ENCODE measurements around the gene TCF20.

TCF20 gene

DNA sequence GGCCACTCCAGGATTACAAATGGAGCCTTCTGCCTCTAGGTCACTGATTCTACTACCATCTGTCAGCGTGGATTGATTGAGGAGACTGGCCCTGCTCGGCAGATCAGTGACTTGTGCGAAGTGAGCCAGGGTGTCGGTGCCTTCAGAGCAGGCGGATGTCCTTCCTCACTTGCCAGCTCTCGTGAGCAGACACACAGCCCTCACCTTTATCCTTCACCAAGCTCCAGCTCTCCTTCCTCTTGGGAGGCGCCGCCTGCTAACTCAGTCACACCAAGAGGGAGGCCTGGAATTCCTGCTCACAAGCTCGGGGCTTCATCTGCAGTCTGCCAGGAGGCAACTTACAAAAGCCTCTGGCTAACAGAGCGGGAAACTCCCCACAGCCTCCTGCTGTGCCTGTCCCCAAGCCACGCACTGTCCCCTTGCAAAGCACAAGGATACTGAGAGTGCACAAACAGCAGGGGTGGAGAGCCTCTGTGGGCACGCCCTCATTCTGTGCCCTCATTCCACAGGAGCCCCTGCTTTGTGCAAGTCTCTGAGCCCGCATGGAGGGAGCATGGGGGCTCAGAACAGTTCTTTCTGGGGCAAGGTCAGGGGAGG lies 3.5 kb upstream of the TCF20 start:
- Histone ChIP-seq H3K27ac (no peak overlapping the region), H3K36me3 (ENCODE audit: control insufficient read depth, insufficient read depth, low read length) (no peaks in the 10 kb centered on the region), H3K4me1 (no peaks in the 10 kb centered on the region), H3K4me2 (ENCODE audit: low read length) (no peak overlapping the region), H3K27me3 (ENCODE audit: control insufficient read depth, insufficient read depth, low read length) (no peaks in the 10 kb centered on the region), H3K4me3 (ENCODE audit: low read depth, low read length) (no peak overlapping the region), H3K9me3 (ENCODE audit: control insufficient read depth, low read length) (no peaks in the 10 kb centered on the region), H3K9ac (no peak overlapping the region), H2AFZ (no peak overlapping the region), H3K79me2 (no peaks in the 10 kb centered on the region)
- TF ChIP-seq, protein P1, sequence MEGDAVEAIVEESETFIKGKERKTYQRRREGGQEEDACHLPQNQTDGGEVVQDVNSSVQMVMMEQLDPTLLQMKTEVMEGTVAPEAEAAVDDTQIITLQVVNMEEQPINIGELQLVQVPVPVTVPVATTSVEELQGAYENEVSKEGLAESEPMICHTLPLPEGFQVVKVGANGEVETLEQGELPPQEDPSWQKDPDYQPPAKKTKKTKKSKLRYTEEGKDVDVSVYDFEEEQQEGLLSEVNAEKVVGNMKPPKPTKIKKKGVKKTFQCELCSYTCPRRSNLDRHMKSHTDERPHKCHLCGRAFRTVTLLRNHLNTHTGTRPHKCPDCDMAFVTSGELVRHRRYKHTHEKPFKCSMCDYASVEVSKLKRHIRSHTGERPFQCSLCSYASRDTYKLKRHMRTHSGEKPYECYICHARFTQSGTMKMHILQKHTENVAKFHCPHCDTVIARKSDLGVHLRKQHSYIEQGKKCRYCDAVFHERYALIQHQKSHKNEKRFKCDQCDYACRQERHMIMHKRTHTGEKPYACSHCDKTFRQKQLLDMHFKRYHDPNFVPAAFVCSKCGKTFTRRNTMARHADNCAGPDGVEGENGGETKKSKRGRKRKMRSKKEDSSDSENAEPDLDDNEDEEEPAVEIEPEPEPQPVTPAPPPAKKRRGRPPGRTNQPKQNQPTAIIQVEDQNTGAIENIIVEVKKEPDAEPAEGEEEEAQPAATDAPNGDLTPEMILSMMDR (IDR thresholded peaks at IDR 0.05) = no peak

DNA sequence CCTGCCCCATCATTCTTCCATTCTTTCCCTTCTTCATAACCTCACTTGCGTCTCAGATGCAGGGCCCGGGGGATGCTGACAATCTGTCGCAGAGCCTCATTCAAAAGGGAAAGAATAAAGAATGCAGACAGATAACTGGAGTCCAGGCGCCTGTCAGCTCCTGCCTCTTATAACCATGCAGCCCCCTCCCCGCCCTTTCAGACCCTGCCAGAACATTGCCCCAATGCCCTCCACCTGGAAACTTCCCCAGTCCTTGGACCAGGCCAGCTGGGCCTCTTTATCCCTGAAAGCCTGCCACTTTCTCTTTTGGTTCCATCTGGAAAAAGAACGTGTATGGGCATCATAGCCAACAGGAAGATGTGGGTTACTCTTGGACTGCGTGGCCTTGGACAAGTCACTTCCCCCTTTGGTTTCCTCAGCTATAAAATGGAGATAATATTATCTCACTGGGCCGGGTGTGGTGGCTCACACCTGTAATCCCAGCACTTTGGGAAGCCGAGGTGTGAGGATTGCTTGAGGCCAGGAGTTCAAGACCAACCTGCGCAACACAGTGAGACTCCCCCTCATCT lies 2.1 kb upstream of the TCF20 start:
- Histone ChIP-seq H3K4me1 (no peaks in the 10 kb centered on the region), H3K27ac (no peak overlapping the region), H3K79me2 (peaks cover 3% of the 10 kb centered on the region), H3K9ac (no peak overlapping the region), H3K4me2 (ENCODE audit: low read length) (no peak overlapping the region), H3K27me3 (ENCODE audit: control insufficient read depth, insufficient read depth, low read length) (no peaks in the 10 kb centered on the region), H2AFZ (no peak overlapping the region), H3K4me3 (ENCODE audit: low read depth, low read length) (no peak overlapping the region), H3K36me3 (ENCODE audit: control insufficient read depth, insufficient read depth, low read length) (no peaks in the 10 kb centered on the region), H3K9me3 (ENCODE audit: control insufficient read depth, low read length) (no peaks in the 10 kb centered on the region)
- TF ChIP-seq, protein P1 (IDR thresholded peaks at IDR 0.05) = no peak

DNA sequence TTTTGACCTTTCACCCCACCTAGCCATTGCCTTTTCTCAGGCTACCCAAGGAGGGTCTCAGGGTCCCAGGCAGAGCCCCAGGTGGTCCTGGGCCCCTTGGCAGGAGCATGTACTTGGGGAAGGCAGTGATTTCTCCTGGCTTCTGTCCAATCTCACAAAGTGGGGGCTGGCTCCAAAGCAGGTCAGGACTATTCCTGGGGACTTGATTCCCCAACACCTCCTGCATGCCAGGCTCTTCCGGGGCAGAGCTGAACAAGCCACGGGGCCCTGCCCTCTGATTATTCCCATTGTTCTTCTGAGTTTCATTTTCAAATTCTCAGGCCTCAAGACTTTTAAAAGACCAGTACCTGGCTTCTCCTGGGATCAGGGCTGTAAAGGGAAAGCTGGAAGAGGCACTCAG lies 1.5 kb upstream of the TCF20 start:
- Histone ChIP-seq H3K79me2 (peaks cover 9% of the 10 kb centered on the region), H2AFZ (no peak overlapping the region), H3K4me2 (ENCODE audit: low read length) (no peak overlapping the region), H3K27ac (no peak overlapping the region), H3K36me3 (ENCODE audit: control insufficient read depth, insufficient read depth, low read length) (no peaks in the 10 kb centered on the region), H3K4me3 (ENCODE audit: low read depth, low read length) (no peak overlapping the region), H3K4me1 (no peaks in the 10 kb centered on the region), H3K9ac (no peak overlapping the region), H3K27me3 (ENCODE audit: control insufficient read depth, insufficient read depth, low read length) (no peaks in the 10 kb centered on the region), H3K9me3 (ENCODE audit: control insufficient read depth, low read length) (no peaks in the 10 kb centered on the region)
- TF ChIP-seq, protein P1 (IDR thresholded peaks at IDR 0.05) = no peak

GRCh38 chr22:42271191-42271813 lies 849 bp upstream of the TCF20 start:
- Histone ChIP-seq H3K4me2 (ENCODE audit: low read length) (peak overlapping the region; percentile 71), H3K27me3 (ENCODE audit: control insufficient read depth, insufficient read depth, low read length) (no peaks in the 10 kb centered on the region), H3K27ac (no peak overlapping the region), H3K9ac (no peak overlapping the region), H3K9me3 (ENCODE audit: control insufficient read depth, low read length) (no peaks in the 10 kb centered on the region), H3K4me1 (no peaks in the 10 kb centered on the region), H3K4me3 (ENCODE audit: low read depth, low read length) (peak overlapping the region; percentile 37), H3K79me2 (peaks cover 10% of the 10 kb centered on the region), H3K36me3 (ENCODE audit: control insufficient read depth, insufficient read depth, low read length) (no peaks in the 10 kb centered on the region), H2AFZ (peak overlapping the region; percentile 80)
- TF ChIP-seq, protein P1 (IDR thresholded peaks at IDR 0.05) = no peak

DNA sequence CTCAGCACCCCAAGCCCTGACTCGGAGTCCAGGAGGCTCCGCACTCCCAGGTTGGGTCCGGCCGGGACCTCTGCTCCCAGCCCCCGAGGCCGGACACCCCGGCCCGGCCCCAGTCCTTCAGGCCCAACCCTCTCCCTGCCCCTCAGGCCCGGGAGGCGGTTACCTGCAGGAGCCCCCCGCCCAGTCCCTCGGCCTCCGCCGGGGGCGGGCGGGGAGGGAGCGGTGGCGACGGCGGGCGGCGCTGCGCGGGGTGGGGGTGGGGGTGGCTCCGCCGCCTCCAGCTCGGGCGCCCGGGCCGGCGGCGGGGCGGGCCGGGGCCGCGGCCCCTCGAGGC lies 310 bp downstream of the TCF20 start:
- no peak overlapping the region for H3K9ac ChIP-seq
- peaks cover 16% of the 10 kb centered on the region for H3K79me2 ChIP-seq
- peak overlapping the region; percentile 79 for H2AFZ ChIP-seq
- peak overlapping the region; percentile 75 for H3K27ac ChIP-seq
- H3K27me3 ChIP-seq (ENCODE audit: control insufficient read depth, insufficient read depth, low read length) = no peaks in the 10 kb centered on the region
- TF ChIP-seq, protein P1 (IDR thresholded peaks at IDR 0.05) = no peak
- H3K4me1 ChIP-seq = no peaks in the 10 kb centered on the region
- H3K36me3 ChIP-seq (ENCODE audit: control insufficient read depth, insufficient read depth, low read length) = no peaks in the 10 kb centered on the region
- peak overlapping the region; percentile 61 for H3K4me3 ChIP-seq (ENCODE audit: low read depth, low read length)
- no peaks in the 10 kb centered on the region for H3K9me3 ChIP-seq (ENCODE audit: control insufficient read depth, low read length)
- peak overlapping the region; percentile 87 for H3K4me2 ChIP-seq (ENCODE audit: low read length)

Measured in parathyroid adenoma (tissue), 2 donors.